ENCODE measurements around the gene ELAVL1. TPM values are rescaled to one million over a fixed set of nuclear protein-coding genes. Genes with fewer than 3 reads are reported as not detected.

The ELAVL1 gene
- total and polyA plus RNA-seq, 9 of the 15 experiments (the other 6 are each of a cell fraction or from before 2014, with no cell fraction given): 4.3 to 172 (median 69.2) TPM

DNA sequence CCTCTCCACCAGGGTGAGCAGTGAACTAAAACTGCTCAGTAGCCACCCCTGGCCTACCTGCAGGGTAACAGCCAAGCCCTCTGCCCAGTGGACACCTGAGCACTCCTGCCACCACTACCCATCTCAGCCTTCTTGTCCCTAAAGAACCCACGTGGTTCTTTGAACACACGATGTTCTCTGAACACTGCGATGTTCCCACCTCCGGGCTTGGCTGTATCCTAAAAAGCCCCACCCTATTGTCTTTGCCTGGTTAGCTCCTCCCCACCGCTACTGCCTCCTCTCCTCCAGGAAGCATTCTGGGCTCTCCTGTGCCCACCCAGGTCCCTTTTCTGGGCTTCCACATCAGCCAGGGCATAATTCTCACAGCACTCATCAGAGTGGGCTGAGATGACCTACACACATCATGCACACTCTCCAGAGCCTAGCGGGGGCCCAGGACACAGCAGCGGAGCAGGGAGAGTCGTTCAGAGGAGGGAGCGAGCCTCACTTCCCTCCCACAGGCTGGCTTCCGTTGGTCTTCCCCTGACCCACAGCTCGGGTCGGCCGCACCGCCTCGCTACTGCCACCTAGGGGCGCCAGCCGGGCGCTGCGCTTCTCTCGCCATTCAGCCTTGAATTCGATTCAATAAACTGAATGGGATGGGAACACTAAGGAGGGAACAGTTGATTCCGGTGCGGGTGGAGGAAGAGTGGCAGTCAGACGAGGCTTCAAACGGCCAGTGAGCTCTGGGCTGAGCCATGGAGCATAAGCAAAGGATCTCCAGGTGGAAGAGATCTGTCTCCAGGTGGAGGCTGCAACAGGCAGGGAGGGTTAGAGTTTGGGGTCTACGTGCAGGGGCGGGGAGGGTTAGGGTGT, 3.2 kb downstream of the ELAVL1 start (continued):
- TF ChIP-seq CTCF (IDR thresholded peaks at IDR 0.05 in 2 of 3, conservative IDR thresholded peaks at IDR 0.05 in 1 of 3; ENCODE audit: insufficient read depth in 2 of 3, low read depth in 1 of 3, low read length in 3 of 3): peak; percentile 95 to 99 (median 96)
- TF ChIP-seq E4F1 (CRISPR knock-in tag; IDR thresholded peaks at IDR 0.05; ENCODE audit: borderline replicate concordance): no peak
- no peak for TF ChIP-seq ZNF518B (CRISPR knock-in tag; IDR thresholded peaks at IDR 0.05)
- no peak for TF ChIP-seq OTX1 (CRISPR knock-in tag; IDR thresholded peaks at IDR 0.05)
- TF ChIP-seq CAMTA2 (CRISPR knock-in tag; conservative IDR thresholded peaks at IDR 0.05): no peak
- peak; percentile 73 for TF ChIP-seq ETV1 (tag; conservative IDR thresholded peaks at IDR 0.05; ENCODE audit: low read depth)
- peak; percentile 70 for TF ChIP-seq GABPA (tag; conservative IDR thresholded peaks at IDR 0.05; ENCODE audit: low read depth)
- TF ChIP-seq BHLHE40 (IDR thresholded peaks at IDR 0.05; ENCODE audit: low read length): 0 out of 2 replicates have a peak, but pooled peaks have one; percentile 26
- TF ChIP-seq HBP1 (CRISPR knock-in tag; IDR thresholded peaks at IDR 0.05): no peak
- peak; percentile 35; the same call in 1 of the 2 replicates for TF ChIP-seq ZNF384 (IDR thresholded peaks at IDR 0.05; ENCODE audit: low read depth, low read length)
- TF ChIP-seq, protein P1, sequence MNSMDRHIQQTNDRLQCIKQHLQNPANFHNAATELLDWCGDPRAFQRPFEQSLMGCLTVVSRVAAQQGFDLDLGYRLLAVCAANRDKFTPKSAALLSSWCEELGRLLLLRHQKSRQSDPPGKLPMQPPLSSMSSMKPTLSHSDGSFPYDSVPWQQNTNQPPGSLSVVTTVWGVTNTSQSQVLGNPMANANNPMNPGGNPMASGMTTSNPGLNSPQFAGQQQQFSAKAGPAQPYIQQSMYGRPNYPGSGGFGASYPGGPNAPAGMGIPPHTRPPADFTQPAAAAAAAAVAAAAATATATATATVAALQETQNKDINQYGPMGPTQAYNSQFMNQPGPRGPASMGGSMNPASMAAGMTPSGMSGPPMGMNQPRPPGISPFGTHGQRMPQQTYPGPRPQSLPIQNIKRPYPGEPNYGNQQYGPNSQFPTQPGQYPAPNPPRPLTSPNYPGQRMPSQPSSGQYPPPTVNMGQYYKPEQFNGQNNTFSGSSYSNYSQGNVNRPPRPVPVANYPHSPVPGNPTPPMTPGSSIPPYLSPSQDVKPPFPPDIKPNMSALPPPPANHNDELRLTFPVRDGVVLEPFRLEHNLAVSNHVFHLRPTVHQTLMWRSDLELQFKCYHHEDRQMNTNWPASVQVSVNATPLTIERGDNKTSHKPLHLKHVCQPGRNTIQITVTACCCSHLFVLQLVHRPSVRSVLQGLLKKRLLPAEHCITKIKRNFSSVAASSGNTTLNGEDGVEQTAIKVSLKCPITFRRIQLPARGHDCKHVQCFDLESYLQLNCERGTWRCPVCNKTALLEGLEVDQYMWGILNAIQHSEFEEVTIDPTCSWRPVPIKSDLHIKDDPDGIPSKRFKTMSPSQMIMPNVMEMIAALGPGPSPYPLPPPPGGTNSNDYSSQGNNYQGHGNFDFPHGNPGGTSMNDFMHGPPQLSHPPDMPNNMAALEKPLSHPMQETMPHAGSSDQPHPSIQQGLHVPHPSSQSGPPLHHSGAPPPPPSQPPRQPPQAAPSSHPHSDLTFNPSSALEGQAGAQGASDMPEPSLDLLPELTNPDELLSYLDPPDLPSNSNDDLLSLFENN (IDR thresholded peaks at IDR 0.05; ENCODE audit: low read depth in 2 of 2, low read length in 2 of 2): 0 out of 4 replicates have a peak, but pooled peaks of 1 of the 2 experiments have one; percentile 33
